ENCODE data around the gene CHST2.
"Not testable (repeated sequence)": the region's sequence is repeated elsewhere in the genome, so short reads cannot be mapped to it uniquely, and the experiment has no call there.

DNA sequence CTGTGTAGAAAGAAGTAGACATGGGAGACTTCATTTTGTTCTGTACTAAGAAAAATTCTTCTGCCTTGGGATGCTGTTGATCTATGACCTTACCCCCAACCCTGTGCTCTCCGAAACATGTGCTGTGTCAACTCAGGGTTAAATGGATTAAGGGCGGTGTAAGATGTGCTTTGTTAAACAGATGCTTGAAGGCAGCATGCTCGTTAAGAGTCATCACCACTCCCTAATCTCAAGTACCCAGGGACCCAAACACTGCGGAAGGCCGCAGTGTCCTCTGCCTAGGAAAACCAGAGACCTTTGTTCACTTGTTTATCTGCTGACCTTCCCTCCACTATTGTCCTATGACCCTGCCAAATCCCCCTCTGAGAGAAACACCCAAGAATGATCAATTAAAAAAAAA lies 45.6 kb upstream of the CHST2 start:
- TF ChIP-seq, protein P1, sequence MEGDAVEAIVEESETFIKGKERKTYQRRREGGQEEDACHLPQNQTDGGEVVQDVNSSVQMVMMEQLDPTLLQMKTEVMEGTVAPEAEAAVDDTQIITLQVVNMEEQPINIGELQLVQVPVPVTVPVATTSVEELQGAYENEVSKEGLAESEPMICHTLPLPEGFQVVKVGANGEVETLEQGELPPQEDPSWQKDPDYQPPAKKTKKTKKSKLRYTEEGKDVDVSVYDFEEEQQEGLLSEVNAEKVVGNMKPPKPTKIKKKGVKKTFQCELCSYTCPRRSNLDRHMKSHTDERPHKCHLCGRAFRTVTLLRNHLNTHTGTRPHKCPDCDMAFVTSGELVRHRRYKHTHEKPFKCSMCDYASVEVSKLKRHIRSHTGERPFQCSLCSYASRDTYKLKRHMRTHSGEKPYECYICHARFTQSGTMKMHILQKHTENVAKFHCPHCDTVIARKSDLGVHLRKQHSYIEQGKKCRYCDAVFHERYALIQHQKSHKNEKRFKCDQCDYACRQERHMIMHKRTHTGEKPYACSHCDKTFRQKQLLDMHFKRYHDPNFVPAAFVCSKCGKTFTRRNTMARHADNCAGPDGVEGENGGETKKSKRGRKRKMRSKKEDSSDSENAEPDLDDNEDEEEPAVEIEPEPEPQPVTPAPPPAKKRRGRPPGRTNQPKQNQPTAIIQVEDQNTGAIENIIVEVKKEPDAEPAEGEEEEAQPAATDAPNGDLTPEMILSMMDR (IDR thresholded peaks at IDR 0.05), result not testable (repeated sequence)
- TF ChIP-seq POLR2AphosphoS5 (IDR thresholded peaks at IDR 0.05); EP300 (IDR thresholded peaks at IDR 0.05); POLR2A (IDR thresholded peaks at IDR 0.05; ENCODE audit: low read depth): not testable (repeated sequence)

All from esophagus muscularis mucosa (tissue), 4 donors.